DMS153 treated with DMSO at 0.1 percent for 48 hours (cell line): Measurements from ENCODE around the gene TMEM184A.

Experiments
- DNase-seq: peaks from one replicate; lab custom pipeline; 2025; ENCODE audit not compliant: unreplicated experiment; lab: John Stamatoyannopoulos, UW

TMEM184A gene

DNA sequence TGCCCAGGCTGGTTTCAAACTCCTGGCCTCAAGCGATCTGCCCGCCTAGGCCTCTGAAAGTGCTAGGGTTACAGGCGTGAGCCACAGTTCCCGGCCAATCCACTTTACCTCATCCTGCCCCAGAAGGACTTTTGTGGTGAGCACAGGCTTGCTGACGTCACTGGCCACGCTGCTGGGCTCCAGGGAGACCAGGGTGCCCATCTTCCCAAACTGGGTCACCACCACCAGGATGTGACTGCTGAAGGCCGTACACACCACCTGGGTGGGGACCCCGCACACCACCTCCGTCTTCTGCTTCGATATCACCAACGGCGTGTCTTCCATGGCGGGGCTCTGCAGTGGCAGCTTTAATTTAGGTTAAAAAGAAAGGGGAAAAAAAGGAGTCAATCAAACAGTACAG is 13.0 kb upstream of the TMEM184A start:
- no peak for DNase-seq

- DNase-seq: no peak
These were observed 12.0 kb upstream of the TMEM184A start for GRCh38 chr7:1567896-1568510.

DNA sequence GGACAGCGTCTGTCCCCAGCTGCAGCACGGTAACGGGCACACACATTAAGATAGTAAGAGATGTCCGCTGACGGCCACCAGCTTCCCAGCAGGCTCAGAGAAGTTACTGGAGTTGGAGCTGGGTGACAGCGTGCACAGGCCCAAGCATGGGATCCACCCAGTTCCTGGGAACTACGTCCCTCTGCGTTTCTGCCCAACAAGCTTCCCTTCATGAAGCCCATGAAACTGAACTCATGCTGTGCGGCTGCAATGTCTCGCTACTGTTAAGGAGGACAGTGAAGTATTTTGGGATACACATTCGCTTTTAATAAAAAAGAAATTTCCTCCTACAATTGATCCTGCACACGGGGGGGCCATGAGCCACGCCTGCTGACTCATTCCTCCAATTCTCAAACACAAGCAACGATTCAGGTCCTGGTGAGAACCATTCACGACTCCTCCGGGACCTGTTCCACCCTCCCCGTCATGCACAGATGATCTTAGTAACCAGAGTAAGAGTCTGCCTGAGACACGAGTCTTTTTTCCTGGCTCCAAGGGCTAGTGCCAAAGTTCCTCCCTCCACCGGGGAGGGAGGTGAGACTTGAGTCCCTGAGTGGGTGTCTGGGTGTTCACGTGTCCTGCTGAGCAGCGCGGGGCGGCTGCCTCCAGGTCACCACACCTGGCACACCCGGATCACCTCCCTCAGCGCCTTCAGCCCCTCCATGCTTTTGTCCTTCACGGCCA is 11.2 kb upstream of the TMEM184A start:
- no peak for DNase-seq

DNA sequence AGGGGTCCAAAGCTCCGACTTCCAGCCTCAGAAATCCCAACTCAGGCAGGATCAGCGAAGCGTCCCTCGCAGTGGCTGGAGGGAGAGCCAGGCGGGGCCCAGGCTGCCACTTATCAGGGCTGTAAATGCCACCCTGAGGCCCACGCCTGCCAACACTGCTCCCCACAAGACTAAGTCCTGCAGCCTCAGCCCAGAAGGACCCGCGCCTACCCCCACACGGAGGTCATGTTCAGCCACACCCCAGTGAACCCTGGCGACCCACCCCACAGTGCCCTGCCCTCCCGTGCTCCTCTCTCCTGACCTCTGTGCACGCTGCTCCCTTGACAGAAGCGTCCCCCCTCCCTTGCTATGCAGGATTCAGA is 10.7 kb upstream of the TMEM184A start:
- no peak for DNase-seq

- DNase-seq: no peak
These were observed 8.6 kb upstream of the TMEM184A start for GRCh38 chr7:1564603-1565022.

DNA sequence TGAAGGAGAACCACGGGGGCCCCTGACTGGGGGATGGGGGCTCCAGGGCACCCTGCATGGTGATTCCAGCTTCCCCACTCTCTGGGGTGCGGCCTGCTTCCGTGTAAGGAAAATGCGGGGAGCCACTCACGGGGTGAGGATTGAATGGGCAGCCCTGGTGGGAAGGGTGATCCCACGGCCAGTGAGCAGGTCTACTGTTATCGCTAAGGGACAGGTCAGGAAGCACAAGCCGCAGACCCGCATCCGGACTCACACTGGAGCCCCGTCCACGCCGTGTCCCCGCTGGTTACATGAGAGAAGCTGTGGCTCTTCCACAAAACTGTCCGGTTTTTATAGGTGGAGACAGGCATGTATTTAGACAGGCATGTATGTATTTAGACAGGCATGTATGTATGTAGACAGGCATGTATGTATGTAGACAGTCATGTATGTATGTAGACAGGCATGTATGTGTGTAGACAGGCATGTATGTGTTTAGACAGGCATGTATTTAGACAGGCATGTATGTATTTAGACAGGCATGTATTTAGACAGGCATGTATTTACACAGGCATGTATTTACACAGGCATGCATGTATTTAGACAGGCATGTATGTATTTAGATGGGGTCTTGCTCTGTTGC is 8.1 kb upstream of the TMEM184A start:
- DNase-seq: no peak

GRCh38 chr7:1562597-1563051 is 6.6 kb upstream of the TMEM184A start:
- DNase-seq: no peak

GRCh38 chr7:1562116-1562515 is 6.1 kb upstream of the TMEM184A start:
- DNase-seq: no peak

GRCh38 chr7:1561036-1561940 is 5.3 kb upstream of the TMEM184A start:
- DNase-seq: no peak

- DNase-seq: no peak
These were observed 4.6 kb upstream of the TMEM184A start for GRCh38 chr7:1560620-1561031.

GRCh38 chr7:1559626-1560590 is 3.9 kb upstream of the TMEM184A start:
- no peak for DNase-seq

GRCh38 chr7:1558841-1559625 is 3.0 kb upstream of the TMEM184A start:
- no peak for DNase-seq

DNA sequence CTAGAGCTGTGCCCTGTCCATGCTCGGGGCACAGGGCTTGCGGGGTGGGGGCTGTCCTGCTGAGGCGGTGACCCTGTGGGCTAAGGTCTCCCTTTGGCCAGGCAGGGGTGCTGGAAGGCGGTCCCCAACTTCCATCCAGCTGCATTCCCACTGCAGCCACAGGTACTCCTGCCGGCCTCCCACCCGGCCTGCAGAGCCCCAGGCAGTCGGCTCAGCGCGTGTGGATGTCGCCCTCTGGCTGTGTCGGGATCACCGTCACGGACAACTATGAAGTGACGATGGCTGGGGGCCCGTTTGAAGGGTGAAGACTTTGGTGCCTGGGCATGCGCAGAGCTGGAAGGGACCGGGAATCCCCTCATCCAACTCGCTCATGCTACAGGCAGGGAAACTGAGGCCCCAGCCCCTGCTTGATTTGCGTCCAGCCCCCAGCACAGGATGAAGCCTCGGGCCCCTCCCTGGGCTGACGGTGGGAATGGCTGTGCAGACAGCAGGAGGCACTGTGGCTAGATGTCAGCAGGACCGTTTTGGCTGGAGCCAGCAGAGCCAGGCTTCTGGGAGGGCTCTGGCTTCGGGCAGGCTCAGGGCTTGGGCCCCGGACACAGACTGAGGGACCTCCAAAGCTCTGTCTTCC is 2.3 kb upstream of the TMEM184A start:
- DNase-seq: peak; percentile 5

GRCh38 chr7:1557771-1558170 is 1.8 kb upstream of the TMEM184A start:
- DNase-seq: no peak

- DNase-seq: no peak
These were observed 1.0 kb upstream of the TMEM184A start for GRCh38 chr7:1557006-1557405.

DNA sequence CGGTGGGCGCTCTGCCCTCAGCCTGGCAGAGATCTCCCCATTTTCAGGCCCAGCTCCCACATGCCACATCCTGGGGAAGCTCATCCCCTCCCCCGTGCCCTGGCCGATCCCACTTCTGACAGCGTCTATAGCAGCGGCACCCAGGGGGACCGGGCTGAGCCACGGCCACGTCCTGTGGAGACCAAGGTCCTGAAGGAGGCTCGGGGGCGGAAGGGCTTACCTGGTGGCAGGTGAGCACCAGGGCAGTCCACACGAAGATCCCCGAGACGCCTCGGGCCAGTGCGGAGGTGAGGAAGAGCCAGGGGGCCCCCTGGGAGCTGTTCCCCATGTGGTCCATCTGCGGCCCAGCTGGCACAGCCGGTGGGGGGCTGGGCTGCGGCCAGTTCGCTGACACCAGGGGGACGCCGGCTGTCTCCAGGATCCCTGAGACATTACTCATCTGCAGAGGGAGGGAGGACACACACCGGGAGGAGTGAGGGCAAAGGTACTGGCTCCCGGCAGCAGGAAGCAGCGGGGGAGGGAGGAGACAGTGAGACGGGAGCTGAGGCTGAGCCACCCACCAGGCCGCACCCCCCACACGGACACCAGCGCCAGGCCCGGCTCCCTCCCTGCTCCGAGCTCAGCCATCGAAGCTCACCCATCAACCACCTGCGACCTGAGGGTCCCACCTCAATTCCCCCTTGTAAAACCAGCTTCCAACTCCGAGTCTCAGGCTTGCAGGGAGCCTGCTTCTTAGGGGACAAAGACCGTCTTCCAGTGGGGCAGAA is 776 bp downstream of the TMEM184A start:
- DNase-seq: peak; percentile 71

DNA sequence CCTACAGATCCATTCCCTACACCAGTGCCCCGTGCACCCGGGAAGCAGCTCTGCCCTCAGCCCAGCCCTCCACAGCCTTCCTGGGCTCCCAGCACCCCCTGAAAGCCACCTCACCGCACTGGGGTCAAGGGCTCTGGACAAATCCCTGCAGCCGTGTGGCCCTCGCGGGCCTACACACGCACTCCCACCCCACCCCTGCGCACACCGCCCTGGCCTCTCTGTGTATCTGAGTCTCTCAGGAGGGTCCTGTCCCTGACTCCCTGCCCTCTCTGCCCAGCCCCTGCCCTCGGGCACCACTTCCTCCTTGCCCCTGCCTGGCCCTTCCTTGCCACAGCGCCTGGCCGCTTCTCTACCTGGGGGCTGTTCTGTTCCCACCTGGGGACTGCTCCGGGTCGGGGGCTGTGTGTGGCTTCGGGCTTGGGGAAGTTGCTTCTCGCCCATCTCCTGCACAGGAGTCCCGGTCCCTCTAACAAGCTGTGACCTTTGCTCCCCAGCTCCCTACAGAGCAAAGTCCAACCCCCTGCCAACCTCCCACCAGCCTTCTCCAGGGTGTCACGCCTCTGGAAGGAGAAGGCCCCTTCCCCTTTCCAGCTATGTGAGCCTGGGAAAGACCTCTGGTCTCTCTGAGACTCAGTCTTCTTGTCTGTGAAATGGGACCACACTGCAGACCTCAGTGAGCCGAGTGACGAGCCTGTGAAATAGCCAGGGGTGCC is 1.5 kb downstream of the TMEM184A start:
- no peak for DNase-seq
